NCI-H1092 (cell line): ENCODE measurements around the gene DOLK.

Source experiments
- DNase-seq: peaks from one replicate; lab custom pipeline; 2025; lab: John Stamatoyannopoulos, UW

DOLK gene

DNA sequence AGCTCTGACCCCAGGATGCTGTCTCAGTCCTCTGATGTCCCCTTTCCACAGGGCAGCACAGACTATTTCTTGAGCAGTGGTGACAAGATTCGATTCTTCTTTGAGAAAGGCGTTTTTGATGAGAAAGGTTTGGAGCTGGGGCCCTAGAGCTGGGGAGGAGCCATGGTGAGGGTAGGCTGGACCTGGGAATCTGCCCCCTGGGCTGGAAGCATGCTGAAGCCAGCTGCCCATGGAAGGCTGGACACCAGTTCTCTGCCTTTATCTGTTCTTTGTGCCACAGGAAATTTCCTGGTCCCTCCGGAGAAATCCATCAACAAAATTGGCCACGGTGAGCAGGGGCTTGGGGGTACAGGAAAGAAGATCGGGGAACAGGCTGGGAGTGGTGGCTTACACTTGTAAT is 13.7 kb downstream of the DOLK start:
- DNase-seq: no peak

DNA sequence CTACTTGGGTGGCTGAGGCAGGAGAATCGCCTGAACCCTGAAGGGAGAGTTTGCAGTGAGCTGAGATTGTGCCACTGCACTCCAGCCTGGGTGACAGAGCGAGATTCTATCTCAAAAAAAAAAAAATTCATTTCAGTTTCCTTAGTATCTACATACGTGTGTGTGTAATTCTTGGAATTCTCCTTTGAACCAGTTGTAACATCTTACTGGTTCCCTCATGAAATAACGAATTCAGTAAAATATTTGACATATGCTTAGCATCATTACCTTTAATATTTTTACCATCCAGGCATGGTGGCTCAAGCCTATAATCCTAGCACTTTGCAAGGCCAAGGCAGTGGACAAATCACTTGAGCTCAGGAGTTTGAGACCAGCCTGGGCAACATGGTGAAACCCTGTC is 17.8 kb downstream of the DOLK start:
- DNase-seq: no peak

DNA sequence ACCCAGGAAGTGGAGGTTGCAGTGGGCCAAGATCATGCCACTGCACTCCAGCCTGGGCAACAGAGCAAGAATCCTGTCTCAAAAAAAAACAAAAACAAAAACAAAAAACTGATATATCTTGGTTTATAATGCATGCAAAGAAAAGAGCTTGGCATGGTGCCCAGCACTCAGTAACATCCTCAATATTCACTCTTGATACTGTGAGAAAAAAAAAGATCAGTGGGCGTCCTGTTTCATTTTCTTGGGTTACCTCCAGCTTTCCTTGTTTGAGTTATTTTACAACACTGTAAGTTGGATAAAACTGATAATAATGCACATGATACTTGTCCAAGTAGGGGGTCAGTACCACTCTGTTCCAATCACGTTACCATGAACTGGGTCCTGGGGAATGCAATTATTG is 18.8 kb downstream of the DOLK start:
- no peak for DNase-seq

DNA sequence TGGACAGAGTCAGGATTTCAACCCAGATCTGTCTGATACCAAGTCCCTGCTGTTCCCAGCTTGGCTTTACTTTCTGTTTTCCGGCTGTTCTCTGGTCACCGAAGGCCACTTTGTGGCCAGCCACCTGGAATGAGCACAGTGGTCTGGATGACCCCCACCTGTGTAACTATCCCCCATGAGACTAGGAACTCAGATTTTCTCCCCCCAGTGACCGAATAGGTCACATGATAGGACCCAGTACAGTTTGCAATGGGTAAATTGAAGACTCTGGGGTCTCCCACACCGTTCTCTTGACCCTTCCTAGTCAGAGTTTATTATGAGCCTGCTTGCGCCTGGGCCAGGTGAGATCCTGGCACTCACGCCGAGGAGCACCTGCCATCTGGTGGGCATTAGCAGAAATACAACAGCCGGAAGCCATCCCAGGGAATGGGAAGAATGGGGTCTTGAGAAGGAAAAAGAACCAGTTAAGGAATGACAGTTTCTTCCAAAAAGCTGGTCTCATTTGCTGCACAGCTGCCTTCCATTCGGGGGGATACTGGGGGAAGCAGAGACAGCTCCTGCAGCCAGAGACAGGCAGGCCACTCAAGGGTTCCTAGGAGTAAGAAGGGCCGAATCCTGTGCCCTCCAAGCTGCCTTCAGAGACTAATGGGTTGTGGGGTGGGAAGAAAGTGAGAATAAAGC is 19.5 kb downstream of the DOLK start:
- peak; percentile 30 for DNase-seq

DNA sequence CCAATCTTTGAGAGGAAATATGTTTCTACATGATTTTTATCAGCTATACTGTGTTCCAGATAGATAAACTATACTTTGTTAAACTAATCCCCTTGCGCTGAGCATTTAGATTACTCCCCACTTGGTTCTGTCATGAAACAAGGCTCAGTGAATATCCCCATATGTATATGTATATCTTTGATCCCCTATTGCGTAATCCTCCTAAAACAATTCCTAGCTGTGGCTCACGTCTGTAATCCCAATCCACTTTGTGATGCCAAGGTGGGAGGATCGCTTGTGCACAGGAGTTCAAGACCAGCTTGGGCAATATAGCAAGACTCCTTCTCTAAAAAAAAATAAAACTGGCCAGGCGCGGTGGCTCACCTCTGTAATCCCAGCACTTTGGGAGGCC is 23.9 kb downstream of the DOLK start:
- DNase-seq: no peak

DNA sequence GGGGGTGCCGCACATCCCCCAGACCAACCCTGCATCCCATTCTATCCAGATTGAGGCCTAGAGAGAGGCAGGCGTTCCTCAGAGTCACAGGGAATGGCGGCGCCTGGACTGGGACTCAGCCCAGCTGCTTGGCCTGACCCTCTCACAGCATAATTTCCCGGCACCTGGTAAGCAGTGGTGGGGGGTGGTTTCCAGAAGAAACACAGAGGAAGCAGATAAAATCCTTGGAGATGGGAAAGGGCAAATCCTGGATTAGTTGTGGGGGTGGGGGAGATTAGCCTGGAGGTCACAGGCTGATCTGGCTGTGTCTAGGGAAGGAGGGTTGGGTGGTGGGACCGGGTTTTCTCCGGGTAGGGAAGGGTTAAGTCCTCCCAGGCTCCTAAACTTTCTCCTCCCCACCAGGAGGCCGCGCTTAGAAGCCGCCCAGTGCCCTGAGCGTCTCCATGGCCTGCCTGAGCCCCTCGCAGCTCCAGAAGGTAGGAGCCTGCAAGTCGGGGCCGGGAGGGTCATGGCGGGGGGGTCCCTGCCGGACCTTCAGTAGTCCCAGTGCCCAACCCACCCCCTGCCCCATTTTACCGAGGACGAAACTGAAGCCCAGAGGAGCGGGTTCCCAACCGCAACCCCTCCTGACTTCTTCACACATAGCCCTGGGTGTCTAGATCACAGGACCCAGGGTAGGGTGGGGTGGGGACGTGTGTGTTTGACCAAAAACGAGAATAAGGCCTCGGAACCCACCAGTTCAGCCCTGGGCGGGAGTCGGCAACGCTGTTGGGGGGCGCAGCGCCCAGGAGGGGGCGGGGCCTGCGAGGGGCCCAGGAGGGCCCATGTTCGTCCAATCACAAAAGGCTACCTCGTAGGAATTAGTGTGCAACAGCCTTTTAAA is 25.3 kb downstream of the DOLK start:
- no peak for DNase-seq

DNA sequence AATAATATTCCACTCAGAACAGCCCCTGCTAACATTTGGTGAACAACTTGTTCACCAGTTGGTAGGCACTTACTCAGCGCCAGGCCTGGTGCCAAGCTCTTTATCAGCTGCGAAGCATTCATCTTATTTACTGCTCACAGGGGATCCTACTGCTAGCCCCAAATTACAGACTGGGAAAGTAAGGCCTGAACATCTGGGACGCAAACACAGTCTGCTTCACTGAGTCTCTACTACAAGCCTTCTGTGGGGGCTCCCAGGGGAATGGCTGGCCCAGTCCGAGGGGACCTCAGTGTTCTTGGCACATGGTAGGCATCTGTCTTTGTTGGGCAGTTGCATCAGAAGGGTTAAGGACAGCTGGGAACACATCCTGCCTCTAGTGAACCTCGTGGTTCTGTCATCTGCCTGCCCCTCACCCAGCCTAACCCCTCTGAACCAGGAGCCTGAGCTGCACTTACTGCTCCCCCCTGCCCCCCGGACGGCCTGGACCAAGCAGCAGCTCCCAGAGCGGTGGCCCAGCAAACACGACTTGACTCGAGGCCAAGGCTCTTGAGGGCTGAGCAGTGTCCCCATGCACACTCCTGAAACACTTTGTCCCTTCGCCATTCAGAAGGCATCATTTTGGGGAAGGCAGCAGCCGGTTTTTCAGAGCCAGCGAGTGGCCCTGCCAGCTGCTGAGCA is 26.9 kb downstream of the DOLK start, which contains the start of gene PHYHD1:
PHYHD1 (plus strand) TSS at position 602 of the 678 bp plus-strand sequence. CDS start 1,342 bp downstream, outside the sequence.
- DNase-seq: peak; percentile 81

DNA sequence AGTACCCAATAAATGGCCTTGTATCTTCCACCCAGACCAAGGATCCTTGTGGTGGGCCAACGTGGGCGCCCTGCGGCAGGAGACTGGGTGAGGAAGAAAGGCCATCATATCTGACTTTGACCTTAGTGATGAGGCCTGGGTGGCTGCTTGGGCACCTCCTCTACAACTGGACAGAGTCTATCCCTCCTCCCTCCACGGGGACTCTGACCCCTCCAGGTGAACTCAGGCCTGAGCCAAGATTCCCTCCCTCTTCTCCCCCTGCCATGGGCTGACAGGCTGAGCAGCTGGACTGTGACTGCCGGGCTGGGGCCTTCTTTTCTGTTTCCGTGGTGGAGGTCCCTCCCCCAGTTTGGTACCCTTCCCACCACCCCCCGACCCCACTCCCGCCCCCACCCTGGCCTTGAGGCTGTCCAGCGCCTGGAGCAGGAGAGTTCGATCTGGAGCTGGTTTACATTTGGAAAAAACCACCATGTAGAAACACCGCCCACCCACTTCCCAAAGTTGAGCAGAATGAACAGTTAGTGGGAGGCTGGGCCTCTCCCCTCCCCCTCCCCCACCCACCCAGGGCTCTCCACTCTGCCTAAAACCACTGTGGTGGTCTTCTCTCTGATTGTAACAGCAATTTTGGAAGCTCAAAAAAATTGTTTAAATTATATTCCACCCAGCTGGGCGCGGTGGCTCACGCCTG is 27.9 kb downstream of the DOLK start:
- no peak for DNase-seq

DNA sequence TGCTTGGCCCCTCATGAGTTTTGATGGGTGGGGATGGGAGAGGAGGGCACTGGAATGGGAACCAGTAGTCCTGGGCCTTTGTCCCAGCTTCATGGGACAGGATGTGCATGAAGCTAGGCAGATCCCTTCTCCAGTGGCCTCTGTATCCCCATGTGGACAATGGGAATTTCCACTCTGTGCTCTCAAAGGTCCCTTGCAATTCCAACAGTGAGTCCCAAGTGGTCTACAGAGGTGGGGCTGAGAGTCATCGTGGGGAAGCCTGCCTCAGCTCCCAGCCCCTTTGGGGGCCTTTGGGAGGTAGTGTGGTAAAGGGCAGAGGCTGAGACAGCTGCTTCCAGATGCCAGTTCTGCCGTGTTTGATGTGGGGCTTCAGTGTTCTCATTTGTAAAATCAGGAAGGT is 28.5 kb downstream of the DOLK start:
- no peak for DNase-seq

DNA sequence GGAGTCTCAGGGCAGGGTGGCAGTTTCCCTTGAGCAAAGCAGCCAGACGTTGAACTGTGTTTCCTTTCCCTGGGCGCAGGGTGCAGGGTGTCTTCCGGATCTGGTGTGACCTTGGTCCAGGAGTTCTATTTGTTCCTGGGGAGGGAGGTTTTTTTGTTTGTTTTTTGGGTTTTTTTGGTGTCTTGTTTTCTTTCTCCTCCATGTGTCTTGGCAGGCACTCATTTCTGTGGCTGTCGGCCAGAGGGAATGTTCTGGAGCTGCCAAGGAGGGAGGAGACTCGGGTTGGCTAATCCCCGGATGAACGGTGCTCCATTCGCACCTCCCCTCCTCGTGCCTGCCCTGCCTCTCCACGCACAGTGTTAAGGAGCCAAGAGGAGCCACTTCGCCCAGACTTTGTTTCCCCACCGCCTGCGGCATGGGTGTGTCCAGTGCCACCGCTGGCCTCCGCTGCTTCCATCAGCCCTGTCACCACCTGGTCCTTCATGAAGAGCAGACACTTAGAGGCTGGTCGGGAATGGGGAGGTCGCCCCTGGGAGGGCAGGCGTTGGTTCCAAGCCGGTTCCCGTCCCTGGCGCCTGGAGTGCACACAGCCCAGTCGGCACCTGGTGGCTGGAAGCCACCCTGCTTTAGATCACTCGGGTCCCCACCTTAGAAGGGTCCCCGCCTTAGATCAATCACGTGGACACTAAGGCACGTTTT is 30.1 kb downstream of the DOLK start:
- DNase-seq: peak; percentile 64

DNA sequence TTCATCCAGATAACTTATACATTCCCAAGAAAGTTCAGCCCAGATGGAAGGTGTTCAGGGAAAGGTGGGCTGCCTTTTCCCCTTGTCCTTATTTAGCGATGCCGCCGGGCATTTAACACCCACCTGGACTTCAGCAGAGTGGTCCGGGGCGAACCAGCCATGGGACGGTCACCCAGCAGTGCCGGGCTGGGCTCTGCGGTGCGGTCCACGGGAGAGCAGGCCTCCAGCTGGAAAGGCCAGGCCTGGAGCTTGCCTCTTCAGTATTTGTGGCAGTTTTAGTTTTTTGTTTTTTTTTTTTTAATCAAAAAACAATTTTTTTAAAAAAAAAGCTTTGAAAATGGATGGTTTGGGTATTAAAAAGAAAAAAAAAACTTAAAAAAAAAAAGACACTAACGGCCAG is 30.7 kb downstream of the DOLK start:
- DNase-seq: no peak

DNA sequence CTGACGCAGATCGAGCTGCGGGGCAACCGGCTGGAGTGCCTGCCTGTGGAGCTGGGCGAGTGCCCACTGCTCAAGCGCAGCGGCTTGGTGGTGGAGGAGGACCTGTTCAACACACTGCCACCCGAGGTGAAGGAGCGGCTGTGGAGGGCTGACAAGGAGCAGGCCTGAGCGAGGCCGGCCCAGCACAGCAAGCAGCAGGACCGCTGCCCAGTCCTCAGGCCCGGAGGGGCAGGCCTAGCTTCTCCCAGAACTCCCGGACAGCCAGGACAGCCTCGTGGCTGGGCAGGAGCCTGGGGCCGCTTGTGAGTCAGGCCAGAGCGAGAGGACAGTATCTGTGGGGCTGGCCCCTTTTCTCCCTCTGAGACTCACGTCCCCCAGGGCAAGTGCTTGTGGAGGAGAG is 31.2 kb downstream of the DOLK start:
- DNase-seq: no peak

DNA sequence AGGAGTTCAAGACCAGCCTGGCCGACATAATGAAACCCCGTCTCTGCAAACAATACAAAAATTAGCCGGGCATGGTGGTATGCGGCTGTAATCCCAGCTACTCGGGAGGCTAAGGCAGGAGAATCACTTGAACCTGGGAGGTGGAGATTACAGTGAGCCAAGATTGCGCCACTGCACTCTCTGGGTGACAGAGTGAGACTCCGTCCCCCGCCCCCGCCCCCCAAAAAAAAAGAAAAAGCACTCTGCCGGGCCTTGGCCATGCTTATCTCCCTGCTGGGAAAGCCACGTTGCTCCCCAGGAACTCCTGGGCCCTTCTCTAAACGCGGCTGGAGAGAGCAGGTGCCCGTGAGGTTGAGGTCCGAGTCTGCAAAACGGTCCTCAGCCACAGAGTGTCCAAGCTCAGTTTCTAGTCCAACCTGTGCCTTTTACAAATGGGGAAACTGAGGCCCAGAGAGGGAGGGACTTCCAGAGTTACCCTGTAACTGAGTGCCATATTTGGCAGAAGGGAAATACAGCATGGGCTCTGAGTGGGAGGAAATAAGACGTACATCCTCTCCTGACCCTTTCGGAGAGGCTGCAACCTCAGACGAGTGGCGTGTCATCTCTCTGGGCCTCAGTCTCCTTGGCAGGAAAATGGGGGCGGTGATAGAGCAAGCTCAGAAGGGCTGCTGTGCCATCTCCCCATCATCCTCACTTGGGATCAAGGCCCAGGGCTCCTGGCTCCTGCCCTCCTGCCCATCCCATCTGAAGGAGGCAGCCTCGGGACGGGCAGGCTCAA is 33.2 kb downstream of the DOLK start:
- no peak for DNase-seq

DNA sequence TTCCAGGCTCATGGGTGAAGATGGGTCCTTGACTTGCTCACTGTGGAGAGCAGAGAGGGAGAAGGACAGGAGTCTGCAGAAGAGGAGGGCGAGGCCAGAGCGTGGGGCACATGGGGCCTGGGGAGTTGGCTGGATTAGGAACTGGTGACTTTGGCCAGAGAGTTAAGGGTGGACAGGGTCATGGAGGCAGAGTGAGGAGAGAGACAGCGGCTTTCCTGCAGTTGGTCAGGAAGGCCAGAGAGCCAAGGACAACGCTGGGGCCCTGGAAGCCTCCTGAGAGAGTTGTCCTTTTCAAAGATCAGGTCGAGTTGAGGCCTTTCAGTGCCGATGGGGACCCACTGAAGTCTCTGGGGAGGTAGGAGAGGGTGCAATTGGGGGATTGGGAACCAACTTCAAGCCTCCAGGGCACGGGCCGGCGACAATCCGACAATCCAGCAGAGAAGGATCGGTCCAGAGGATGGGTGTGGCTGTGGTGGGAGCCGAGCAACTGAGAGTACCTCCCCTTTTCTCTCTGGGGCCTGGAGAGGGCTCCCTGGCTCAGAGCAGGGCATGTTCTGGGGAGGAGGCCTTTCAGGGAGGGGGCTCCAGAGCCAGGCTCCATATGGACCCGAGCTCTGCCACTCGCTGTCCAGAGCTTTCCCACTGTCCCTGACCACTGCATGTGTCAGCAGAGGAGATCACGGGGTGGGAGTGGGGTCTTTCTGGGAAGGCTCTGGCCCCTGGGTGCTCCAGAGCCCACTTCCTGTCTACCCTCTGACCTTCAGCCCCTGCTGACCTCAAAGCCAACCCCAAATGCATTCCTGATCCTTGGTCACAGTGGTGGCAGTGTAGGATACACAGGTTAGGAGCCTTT is 34.1 kb downstream of the DOLK start:
- DNase-seq: no peak

DNA sequence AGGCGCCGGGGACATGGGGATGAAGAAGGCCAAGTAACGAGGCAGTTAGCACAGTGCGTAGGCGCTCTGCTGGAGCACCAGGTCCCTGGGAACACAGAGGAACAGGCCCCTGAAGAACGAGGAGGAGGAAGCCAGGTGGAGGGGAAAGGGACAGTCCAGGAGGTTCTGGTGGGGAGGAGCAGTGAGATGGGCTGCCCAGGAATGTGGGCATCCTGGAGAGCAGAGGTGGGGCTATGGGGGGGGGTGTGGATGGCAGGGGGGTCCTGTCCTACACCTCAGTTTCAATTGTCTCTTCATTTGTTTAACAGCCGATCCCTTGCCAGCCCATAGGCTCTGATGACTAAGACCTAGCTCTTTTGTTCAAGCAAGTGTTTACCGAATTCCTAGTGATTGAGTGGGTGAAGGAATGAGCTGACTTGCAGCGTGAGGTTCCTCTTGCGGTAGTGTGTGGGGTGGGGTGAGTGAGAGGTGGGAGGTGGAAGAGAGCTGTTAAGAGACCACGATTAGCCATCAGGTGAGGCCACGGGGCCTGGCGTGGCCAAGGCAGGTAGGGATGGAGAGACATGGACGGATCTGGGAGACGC is 35.0 kb downstream of the DOLK start:
- DNase-seq: no peak

DNA sequence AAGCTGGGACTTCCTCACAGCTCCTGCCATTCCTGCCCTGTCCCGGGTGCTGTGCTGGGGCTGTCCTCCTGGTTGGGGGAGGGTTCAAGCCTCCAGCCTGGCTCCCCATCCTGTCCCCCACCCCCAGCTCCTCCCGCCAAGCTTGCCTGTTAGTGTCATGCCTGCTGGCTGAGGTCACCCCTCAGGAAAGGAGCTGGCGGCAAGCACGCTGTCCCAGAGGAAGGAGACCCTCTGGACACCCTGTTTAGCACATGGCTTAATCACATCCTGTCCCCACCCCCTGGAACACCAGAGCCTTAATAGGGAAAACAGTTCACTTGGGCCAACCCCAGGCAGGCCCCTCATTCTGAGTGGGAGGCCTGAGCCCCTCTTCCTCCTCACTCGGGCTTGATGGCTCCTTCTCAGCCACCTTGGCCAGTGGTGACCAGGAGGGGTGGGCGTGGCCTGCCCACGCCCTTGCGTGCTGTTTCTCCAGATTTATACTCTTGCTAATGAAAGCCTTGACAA is 35.8 kb downstream of the DOLK start:
- DNase-seq: no peak

DNA sequence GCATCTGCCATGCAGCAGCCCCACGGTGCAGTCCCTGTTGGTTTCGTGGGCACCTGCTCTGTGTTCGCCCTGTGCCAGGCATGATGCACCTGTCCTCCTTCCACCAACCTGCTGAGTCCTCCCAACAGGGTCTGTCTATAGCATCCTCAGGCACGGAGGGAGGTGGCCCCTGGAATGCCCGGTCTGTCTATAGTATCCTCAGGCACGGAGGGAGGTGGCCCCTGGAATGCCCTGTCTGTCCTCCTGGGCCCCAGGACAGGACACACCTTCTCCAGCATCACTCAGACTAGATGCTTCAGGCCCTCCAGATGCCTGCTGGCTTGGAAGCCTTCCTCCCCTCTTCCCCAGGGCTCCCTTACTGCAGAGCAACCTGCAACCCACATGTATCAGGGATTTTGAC is 36.5 kb downstream of the DOLK start:
- no peak for DNase-seq

DNA sequence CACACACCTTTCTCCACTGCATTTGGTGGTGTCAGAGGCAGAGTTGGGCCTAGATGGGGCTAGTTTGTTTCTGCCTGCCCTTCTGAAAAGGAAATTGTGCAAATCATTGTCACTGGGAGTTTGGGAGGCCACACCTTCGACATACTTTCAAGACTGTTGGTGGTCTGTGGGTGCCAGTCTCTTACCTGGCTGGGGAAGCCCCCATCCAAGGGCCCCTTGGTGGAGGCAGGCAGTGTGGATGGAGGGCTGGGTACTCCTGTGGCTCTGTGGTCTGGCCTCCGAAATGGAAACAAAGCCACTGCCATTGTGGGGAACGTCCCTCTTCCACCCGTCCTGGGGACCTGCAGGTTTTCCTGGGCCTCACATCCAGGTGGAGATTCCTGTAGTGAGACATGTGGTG is 37.5 kb downstream of the DOLK start:
- no peak for DNase-seq

DNA sequence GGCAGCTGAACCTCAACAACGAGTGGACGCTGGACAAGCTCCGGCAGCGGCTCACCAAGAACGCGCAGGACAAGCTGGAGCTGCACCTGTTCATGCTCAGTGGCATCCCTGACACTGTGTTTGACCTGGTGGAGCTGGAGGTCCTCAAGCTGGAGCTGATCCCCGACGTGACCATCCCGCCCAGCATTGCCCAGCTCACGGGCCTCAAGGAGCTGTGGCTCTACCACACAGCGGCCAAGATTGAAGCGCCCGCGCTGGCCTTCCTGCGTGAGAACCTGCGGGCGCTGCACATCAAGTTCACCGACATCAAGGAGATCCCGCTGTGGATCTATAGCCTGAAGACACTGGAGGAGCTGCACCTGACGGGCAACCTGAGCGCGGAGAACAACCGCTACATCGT is 39.0 kb downstream of the DOLK start:
- no peak for DNase-seq
